SU-DHL-6 (cell line): ENCODE measurements around the gene ITPR2.

Experiments used
- H2AFZ ChIP-seq: fragments of 200-600 bp; sonication (generic); 2 replicates; pipeline ENCODE4 v1.6.1; 2014; ENCODE audit warnings: low read depth, mild to moderate bottlenecking, moderate library complexity, mixed read lengths, antibody characterized with exemption, low read length; ENCODE audit not compliant: severe bottlenecking
- H3F3A ChIP-seq: fragments of 200-600 bp; shearing (Covaris generic); 2 replicates; pipeline ENCODE4 v1.6.0; 2016; ENCODE audit warnings: antibody characterized with exemption, mild to moderate bottlenecking; ENCODE audit not compliant: insufficient read depth
- H3K27ac ChIP-seq: fragments of 200-600 bp; sonication (generic); 2 replicates; pipeline ENCODE4 v1.5.1; 2016; ENCODE audit warnings: low read depth, mild to moderate bottlenecking, low read length, moderate library complexity, mixed read lengths
- H3K27me3 ChIP-seq: fragments of 200-600 bp; sonication (generic), shearing (Covaris generic); 2 replicates; pipeline ENCODE4 v1.6.0; 2014; ENCODE audit warnings: mild to moderate bottlenecking, low read length
- H3K36me3 ChIP-seq: fragments of 200-600 bp; sonication (generic); 2 replicates; pipeline ENCODE4 v1.6.1; 2014; ENCODE audit warnings: mild to moderate bottlenecking, low read length, mixed read lengths
- H3K4me2 ChIP-seq: fragments of 300-600, 200-600 bp; shearing (Covaris generic), sonication (generic); 2 replicates; pipeline ENCODE4 v1.6.0; 2014; ENCODE audit warnings: low read length, low read depth, mild to moderate bottlenecking; ENCODE audit not compliant: poor library complexity, severe bottlenecking
- H3K4me3 ChIP-seq: fragments of 200-600 bp; sonication (generic); 2 replicates; pipeline ENCODE4 v1.5.1; 2014; ENCODE audit warnings: antibody characterized with exemption, low read length, mild to moderate bottlenecking, mixed read lengths; ENCODE audit not compliant: insufficient read depth, poor library complexity, severe bottlenecking
- H3K79me2 ChIP-seq: fragments of 200-600 bp; sonication (generic); 2 replicates; pipeline ENCODE4 v1.6.1; 2014; ENCODE audit warnings: mild to moderate bottlenecking, low read length, moderate library complexity; ENCODE audit not compliant: insufficient read depth
- H3K9ac ChIP-seq: fragments of 200-600 bp; sonication (generic); 2 replicates; pipeline ENCODE4 v1.7.0; 2014; ENCODE audit warnings: mild to moderate bottlenecking, low read length
- H3K9me2 ChIP-seq: fragments of 200-600 bp; sonication (generic); replicated peaks from 2 replicates; pipeline ENCODE4 v1.6.1; 2014; ENCODE audit warnings: low read length; ENCODE audit not compliant: insufficient read depth
- H3K9me3 ChIP-seq: fragments of 200-600 bp; sonication (generic); 2 replicates; pipeline ENCODE4 v1.6.1; 2014; ENCODE audit warnings: low read length, mixed read lengths; ENCODE audit not compliant: insufficient read depth
- H4K20me1 ChIP-seq: fragments of 200-600 bp; sonication (generic); 2 replicates; pipeline ENCODE4 v1.6.1; 2014; ENCODE audit warnings: low read depth, mild to moderate bottlenecking, antibody characterized with exemption, low read length, moderate library complexity, mixed read lengths
- CTCF ChIP-seq: fragments of 200-600 bp; sonication (generic); IDR thresholded peaks from one replicate; pipeline ENCODE4 v1.5.1; 2017; ENCODE audit warnings: antibody characterized with exemption, mild to moderate bottlenecking, low read length, moderate library complexity; ENCODE audit not compliant: insufficient read depth, poor library complexity, severe bottlenecking
- EZH2phosphoT487 ChIP-seq: fragments of 200-600 bp; sonication (generic), shearing (Covaris generic); conservative IDR thresholded peaks from 2 replicates; pipeline ENCODE4 v1.6.1; 2018; ENCODE audit warnings: mild to moderate bottlenecking, antibody characterized with exemption, low read length, moderate library complexity, mixed read lengths

ITPR2 gene

GRCh38 chr12:26580619-26581018, 252.4 kb downstream of the ITPR2 start:
- H3K27me3 ChIP-seq = no peaks in the 10 kb centered on the region
- H3K9me3 ChIP-seq = no peaks in the 10 kb centered on the region
- no peaks in the 10 kb centered on the region for H3K79me2 ChIP-seq
- H3K9ac ChIP-seq = no peak overlapping the region
- H3K9me2 ChIP-seq = no peaks in the 10 kb centered on the region
- H3F3A ChIP-seq = no peaks in the 10 kb centered on the region
- no peak overlapping the region for H3K27ac ChIP-seq
- no peaks in the 10 kb centered on the region for H3K36me3 ChIP-seq
- no peak overlapping the region for H3K4me2 ChIP-seq
- H4K20me1 ChIP-seq = no peaks in the 10 kb centered on the region
- H2AFZ ChIP-seq = no peak overlapping the region
- TF ChIP-seq CTCF (no peak), EZH2phosphoT487 (no peak)
- no peak overlapping the region for H3K4me3 ChIP-seq

GRCh38 chr12:26576266-26576665, 256.7 kb downstream of the ITPR2 start:
- Histone ChIP-seq H3F3A (no peaks in the 10 kb centered on the region), H3K79me2 (no peaks in the 10 kb centered on the region), H4K20me1 (no peaks in the 10 kb centered on the region), H3K4me2 (no peak overlapping the region), H3K9me3 (no peaks in the 10 kb centered on the region), H3K9ac (no peak overlapping the region), H3K9me2 (no peaks in the 10 kb centered on the region), H3K4me3 (no peak overlapping the region), H3K36me3 (no peaks in the 10 kb centered on the region), H3K27ac (no peak overlapping the region), H3K27me3 (no peaks in the 10 kb centered on the region), H2AFZ (no peak overlapping the region)
- TF ChIP-seq CTCF (no peak), EZH2phosphoT487 (no peak)

- H2AFZ ChIP-seq = no peak overlapping the region
- no peak overlapping the region for H3K4me2 ChIP-seq
- no peaks in the 10 kb centered on the region for H3F3A ChIP-seq
- no peak overlapping the region for H3K4me3 ChIP-seq
- no peaks in the 10 kb centered on the region for H3K9me3 ChIP-seq
- H3K27ac ChIP-seq = no peak overlapping the region
- H3K36me3 ChIP-seq = no peaks in the 10 kb centered on the region
- H3K79me2 ChIP-seq = no peaks in the 10 kb centered on the region
- H3K9ac ChIP-seq = no peak overlapping the region
- TF ChIP-seq EZH2phosphoT487 (no peak), CTCF (no peak)
- no peaks in the 10 kb centered on the region for H4K20me1 ChIP-seq
- H3K9me2 ChIP-seq = no peaks in the 10 kb centered on the region
- no peaks in the 10 kb centered on the region for H3K27me3 ChIP-seq
These were observed 259.6 kb downstream of the ITPR2 start for GRCh38 chr12:26573225-26573909.
